Trophoblast cell (in vitro differentiated cells and primary cell): Measurements from ENCODE around the gene NPL.

Source experiments
- DNase-seq, 2 donors: peaks; one replicate each; pipeline ENCODE4 v3.0.0-alpha.2; 2016
- H2AFZ ChIP-seq: 2 replicates; pipeline ENCODE4 v1.6.1; 2013; ENCODE audit warnings: low read length, moderate library complexity, mild to moderate bottlenecking; ENCODE audit not compliant: insufficient read depth, poor library complexity
- H2AK5ac ChIP-seq: 2 replicates; pipeline ENCODE4 v1.6.1; 2013; ENCODE audit warnings: mild to moderate bottlenecking, low read length
- H2BK120ac ChIP-seq: 2 replicates; pipeline ENCODE4 v1.6.1; 2013; ENCODE audit warnings: low read length, mild to moderate bottlenecking, moderate library complexity; ENCODE audit not compliant: insufficient read depth, poor library complexity
- H2BK12ac ChIP-seq: 2 replicates; pipeline ENCODE4 v1.6.1; 2013; ENCODE audit warnings: mild to moderate bottlenecking, low read length, moderate library complexity
- H2BK5ac ChIP-seq: 2 replicates; pipeline ENCODE4 v1.6.1; 2013; ENCODE audit warnings: low read length, low read depth, moderate library complexity, mild to moderate bottlenecking; ENCODE audit not compliant: poor library complexity
- H3K14ac ChIP-seq: 2 replicates; pipeline ENCODE4 v1.6.1; 2013; ENCODE audit warnings: mild to moderate bottlenecking, low read length
- H3K18ac ChIP-seq: 2 replicates; pipeline ENCODE4 v1.6.1; 2013; ENCODE audit warnings: mild to moderate bottlenecking, low read length
- H3K23ac ChIP-seq: 2 replicates; pipeline ENCODE4 v1.6.1; 2013; ENCODE audit warnings: low read length
- H3K27ac ChIP-seq: 2 replicates; pipeline ENCODE4 v1.5.1; 2013; ENCODE audit warnings: low read depth, mild to moderate bottlenecking, inconsistent platforms, low read length, moderate library complexity
- H3K27me3 ChIP-seq: 2 replicates; pipeline ENCODE4 v1.6.1; 2013; ENCODE audit warnings: inconsistent platforms, mild to moderate bottlenecking, low read length, moderate library complexity; ENCODE audit not compliant: insufficient read depth
- H3K36me3 ChIP-seq, 2 experiments: 1 replicate in 1 of 2; 2 replicates in 1 of 2; pipeline ENCODE4 v1.6.1; 2013; ENCODE audit warnings: low read length in 2 of 2, mild to moderate bottlenecking in 2 of 2, moderate library complexity in 1 of 2; ENCODE audit not compliant: insufficient read depth in 2 of 2, control insufficient read depth in 1 of 2
- H3K4ac ChIP-seq: 2 replicates; pipeline ENCODE4 v1.6.1; 2013; ENCODE audit warnings: low read depth, mild to moderate bottlenecking, low read length, moderate library complexity
- H3K4me1 ChIP-seq, 2 experiments: 1 replicate in 1 of 2; 2 replicates in 1 of 2; pipeline ENCODE4 v1.6.1; 2013; ENCODE audit warnings: low read length in 2 of 2, mild to moderate bottlenecking in 2 of 2, moderate library complexity in 1 of 2; ENCODE audit not compliant: insufficient read depth in 2 of 2, control insufficient read depth in 1 of 2
- H3K4me2 ChIP-seq: 2 replicates; pipeline ENCODE4 v1.6.1; 2013; ENCODE audit warnings: inconsistent platforms, mild to moderate bottlenecking, low read length, moderate library complexity
- H3K4me3 ChIP-seq: 2 replicates; pipeline ENCODE4 v1.5.1; 2013; ENCODE audit warnings: mild to moderate bottlenecking, low read depth, low read length, inconsistent platforms
- H3K79me1 ChIP-seq: one replicate; pipeline ENCODE4 v1.6.1; 2013; ENCODE audit warnings: low read length
- H3K79me2 ChIP-seq: 2 replicates; pipeline ENCODE4 v1.6.1; 2013; ENCODE audit warnings: low read length, mild to moderate bottlenecking; ENCODE audit not compliant: control insufficient read depth, insufficient read depth, poor library complexity
- H3K9ac ChIP-seq: 2 replicates; pipeline ENCODE4 v1.6.1; 2013; ENCODE audit warnings: mild to moderate bottlenecking, low read length
- H3K9me3 ChIP-seq: 2 replicates; pipeline ENCODE4 v1.6.1; 2013; ENCODE audit warnings: low read depth, mild to moderate bottlenecking, control low read depth, inconsistent platforms, low read length; ENCODE audit not compliant: insufficient read depth
- H4K12ac ChIP-seq: 2 replicates; pipeline ENCODE4 v1.6.1; 2013; ENCODE audit warnings: low read depth, mild to moderate bottlenecking, low read length, moderate library complexity
- H4K8ac ChIP-seq: 2 replicates; pipeline ENCODE4 v1.6.1; 2013; ENCODE audit warnings: low read depth, mild to moderate bottlenecking, low read length, moderate library complexity
- H4K91ac ChIP-seq: one replicate; pipeline ENCODE4 v1.6.1; 2013; ENCODE audit warnings: low read depth, mild to moderate bottlenecking, low read length, moderate library complexity
- WGBS: extraction: QIAGEN DNeasy Blood & Tissue Kit; methylation state at CpG from one replicate; pipeline ENCODE4 v1.1.7; 2013; ENCODE audit warnings: missing lambda C conversion rate; ENCODE audit not compliant: insufficient read length, insufficient coverage; ENCODE audit errors: extremely low coverage; 5-methylcytosine and 5-hydroxymethylcytosine counted together

The NPL gene

GRCh38 chr1:182761396-182762395 is 27.9 kb upstream of the NPL start:
- WGBS: no CpG with 5 or more reads among the region's 4 CpGs
- Histone ChIP-seq H2AFZ (no peak overlapping the region), H3K27me3 (no peaks in the 10 kb centered on the region), H3K4ac (no peak overlapping the region), H3K79me2 (no peaks in the 10 kb centered on the region), H4K12ac (no peak overlapping the region), H3K23ac (no peak overlapping the region), H2BK120ac (peak overlapping the region; percentile 1), H3K4me1 (no peaks in the 10 kb centered on the region), H3K4me2 (no peak overlapping the region), H2BK5ac (peak overlapping the region; percentile 52), H2BK12ac (no peak overlapping the region), H3K9me3 (peaks cover 2% of the 10 kb centered on the region), H3K36me3 (no peaks in the 10 kb centered on the region), H3K9ac (no peak overlapping the region), H3K27ac (peak overlapping the region; percentile 3), H3K79me1 (peaks cover 3% of the 10 kb centered on the region), H3K4me3 (no peak overlapping the region), H3K18ac (no peak overlapping the region), H3K14ac (no peak overlapping the region), H2AK5ac (no peak overlapping the region), H4K8ac (no peak overlapping the region), H4K91ac (peak overlapping the region; percentile 32)
- DNase-seq: no peak

GRCh38 chr1:182762536-182762935 is 27.0 kb upstream of the NPL start:
- Histone ChIP-seq H2AFZ (no peak overlapping the region), H2AK5ac (no peak overlapping the region), H4K8ac (no peak overlapping the region), H3K79me1 (peaks cover 3% of the 10 kb centered on the region), H3K9ac (no peak overlapping the region), H3K36me3 (no peaks in the 10 kb centered on the region), H3K4me1 (no peaks in the 10 kb centered on the region), H3K4ac (no peak overlapping the region), H3K27ac (no peak overlapping the region), H3K79me2 (no peaks in the 10 kb centered on the region), H3K9me3 (peaks cover 2% of the 10 kb centered on the region), H3K4me3 (no peak overlapping the region), H3K23ac (no peak overlapping the region), H3K18ac (no peak overlapping the region), H4K12ac (no peak overlapping the region), H3K14ac (no peak overlapping the region), H2BK120ac (no peak overlapping the region), H3K27me3 (no peaks in the 10 kb centered on the region), H4K91ac (no peak overlapping the region), H3K4me2 (no peak overlapping the region), H2BK5ac (no peak overlapping the region), H2BK12ac (no peak overlapping the region)
- WGBS: no CpG with 5 or more reads among the region's 4 CpGs
- no peak for DNase-seq

GRCh38 chr1:182764029-182764727 is 25.4 kb upstream of the NPL start:
- WGBS: no CpG with 5 or more reads among the region's 4 CpGs
- no peaks in the 10 kb centered on the region for H3K27me3 ChIP-seq

GRCh38 chr1:182765391-182765790 is 24.2 kb upstream of the NPL start:
- no peak overlapping the region for H4K8ac ChIP-seq
- H2BK120ac ChIP-seq: no peak overlapping the region
- no peak overlapping the region for H2AK5ac ChIP-seq
- no peak for DNase-seq
- H3K27ac ChIP-seq: no peak overlapping the region
- H3K36me3 ChIP-seq: no peaks in the 10 kb centered on the region
- no peak overlapping the region for H2BK5ac ChIP-seq
- no CpG with 5 or more reads among the region's 3 CpGs for WGBS
- no peak overlapping the region for H4K12ac ChIP-seq
- no peak overlapping the region for H3K9ac ChIP-seq
- H3K4me2 ChIP-seq: no peak overlapping the region
- H3K79me1 ChIP-seq: peaks cover 3% of the 10 kb centered on the region
- peaks cover 2% of the 10 kb centered on the region for H3K9me3 ChIP-seq
- H3K79me2 ChIP-seq: no peaks in the 10 kb centered on the region
- no peak overlapping the region for H4K91ac ChIP-seq
- no peak overlapping the region for H3K23ac ChIP-seq
- no peak overlapping the region for H3K18ac ChIP-seq
- H2AFZ ChIP-seq: no peak overlapping the region
- H3K4me3 ChIP-seq: no peak overlapping the region
- H3K14ac ChIP-seq: no peak overlapping the region
- no peak overlapping the region for H2BK12ac ChIP-seq
- H3K4me1 ChIP-seq: no peaks in the 10 kb centered on the region
- H3K4ac ChIP-seq: no peak overlapping the region
- no peaks in the 10 kb centered on the region for H3K27me3 ChIP-seq

More at GRCh38 chr1:182764029-182764727, 25.4 kb upstream of the NPL start:
- no peak overlapping the region for H4K8ac ChIP-seq
- no peak overlapping the region for H3K4me3 ChIP-seq
- H3K79me2 ChIP-seq: no peaks in the 10 kb centered on the region
- DNase-seq: no peak
- H3K9me3 ChIP-seq: peaks cover 2% of the 10 kb centered on the region
- H3K36me3 ChIP-seq: no peaks in the 10 kb centered on the region
- no peak overlapping the region for H3K23ac ChIP-seq
- H3K4ac ChIP-seq: no peak overlapping the region
- H2AFZ ChIP-seq: no peak overlapping the region
- H2BK12ac ChIP-seq: no peak overlapping the region
- H3K18ac ChIP-seq: no peak overlapping the region
- no peak overlapping the region for H3K14ac ChIP-seq
- H3K27ac ChIP-seq: no peak overlapping the region
- no peak overlapping the region for H4K91ac ChIP-seq
- no peak overlapping the region for H2BK5ac ChIP-seq
- H3K4me1 ChIP-seq: no peaks in the 10 kb centered on the region
- no peak overlapping the region for H2BK120ac ChIP-seq
- H2AK5ac ChIP-seq: no peak overlapping the region
- peaks cover 3% of the 10 kb centered on the region for H3K79me1 ChIP-seq
- no peak overlapping the region for H3K9ac ChIP-seq
- no peak overlapping the region for H4K12ac ChIP-seq
- no peak overlapping the region for H3K4me2 ChIP-seq
